Endothelial cell (in vitro differentiated cells): ENCODE data around the gene DHX32. TPM values are rescaled to one million over a fixed set of nuclear protein-coding genes. Genes with fewer than 3 reads are reported as not detected.
A peak's percentile ranks its signal among the peaks of the same experiment; 100 is the strongest.

Source experiments
- DNase-seq: peaks from one replicate; pipeline ENCODE4 v3.0.0; 2021; ENCODE audit warnings: low spot score
- H3K27ac Mint-ChIP-seq: one replicate; pipeline ENCODE4 v1.8.0; 2021; ENCODE audit warnings: mixed read lengths, inconsistent platforms; ENCODE audit not compliant: unreplicated experiment
- H3K27me3 Mint-ChIP-seq: one replicate; pipeline ENCODE4 v1.8.0; 2021; ENCODE audit warnings: mild to moderate bottlenecking, moderate library complexity, mixed read lengths, inconsistent platforms; ENCODE audit not compliant: unreplicated experiment
- H3K36me3 Mint-ChIP-seq: one replicate; pipeline ENCODE4 v1.8.0; 2021; ENCODE audit warnings: mild to moderate bottlenecking, low read depth, mixed read lengths, inconsistent platforms; ENCODE audit not compliant: unreplicated experiment
- H3K4me1 Mint-ChIP-seq: one replicate; pipeline ENCODE4 v1.8.0; 2021; ENCODE audit warnings: mild to moderate bottlenecking, mixed read lengths, inconsistent platforms; ENCODE audit not compliant: unreplicated experiment
- H3K4me3 Mint-ChIP-seq: one replicate; pipeline ENCODE4 v1.8.0; 2021; ENCODE audit warnings: mild to moderate bottlenecking, mixed read lengths, inconsistent platforms; ENCODE audit not compliant: unreplicated experiment
- H3K9me3 Mint-ChIP-seq: one replicate; pipeline ENCODE4 v1.8.0; 2021; ENCODE audit warnings: mixed read lengths, inconsistent platforms; ENCODE audit not compliant: unreplicated experiment
- CTCF ChIP-seq: fragments of 200-600 bp; sonication (generic); IDR thresholded peaks from one replicate; pipeline ENCODE4 v1.5.0; 2021; ENCODE audit warnings: antibody characterized with exemption; ENCODE audit not compliant: unreplicated experiment
- total RNA-seq: library from RNA; stranded (reverse); fragmentation: NEBNext Ultra II Directional; extraction: Animal tissue kit (Norgen Biotek cat#: 25700); gene quantifications from one replicate; pipeline ENCODE4 v1.2.1, GENCODE V29; 2021; ENCODE audit not compliant: unreplicated experiment

The DHX32 gene
- total RNA-seq, 1 donor from 2014 or later, result 54.0 TPM

- Mint-ChIP-seq H3K27ac (no peak overlapping the region), H3K4me3 (no peak overlapping the region), H3K9me3 (no peaks in the 10 kb centered on the region), H3K27me3 (no peaks in the 10 kb centered on the region), H3K4me1 (peaks cover 3% of the 10 kb centered on the region), H3K36me3 (peaks cover 28% of the 10 kb centered on the region)
- no peak for DNase-seq
- no peak for TF ChIP-seq CTCF
These were observed 373 bp downstream of the DHX32 start for GRCh38 chr10:125880719-125881118.

GRCh38 chr10:125878957-125879835 is 1.9 kb downstream of the DHX32 start:
- H3K4me1 Mint-ChIP-seq, result peaks cover 3% of the 10 kb centered on the region
- peaks cover 40% of the 10 kb centered on the region for H3K36me3 Mint-ChIP-seq
- no peak overlapping the region for H3K27ac Mint-ChIP-seq
- H3K9me3 Mint-ChIP-seq, result no peaks in the 10 kb centered on the region
- no peaks in the 10 kb centered on the region for H3K27me3 Mint-ChIP-seq
- H3K4me3 Mint-ChIP-seq, result peak overlapping the region; percentile 51
- TF ChIP-seq CTCF, result no peak
- no peak for DNase-seq

DNA sequence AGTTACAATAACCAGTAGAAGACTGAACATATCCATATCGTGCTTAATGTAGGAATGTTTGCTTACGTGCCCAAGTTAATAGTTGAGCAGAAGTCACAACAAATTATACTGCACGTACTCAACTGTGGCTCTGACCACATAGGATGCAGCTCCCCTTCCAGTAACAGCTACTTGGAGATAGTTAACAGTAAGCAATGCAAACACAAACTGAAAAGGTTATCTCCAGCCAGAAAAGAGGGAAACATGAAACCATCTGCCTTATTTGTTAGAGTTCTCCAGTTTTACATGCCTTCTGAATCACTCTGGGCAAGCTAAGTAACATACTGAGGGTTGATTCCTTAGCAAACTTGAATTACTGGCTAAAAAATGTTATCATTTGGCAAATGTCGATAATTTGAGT is 9.8 kb downstream of the DHX32 start:
- H3K4me1 Mint-ChIP-seq, result no peaks in the 10 kb centered on the region
- H3K36me3 Mint-ChIP-seq, result peaks cover 22% of the 10 kb centered on the region
- H3K4me3 Mint-ChIP-seq, result no peak overlapping the region
- DNase-seq, result no peak
- no peak for TF ChIP-seq CTCF
- H3K27ac Mint-ChIP-seq, result no peak overlapping the region
- no peaks in the 10 kb centered on the region for H3K9me3 Mint-ChIP-seq
- peaks cover 2% of the 10 kb centered on the region for H3K27me3 Mint-ChIP-seq

GRCh38 chr10:125868372-125868975 is 12.6 kb downstream of the DHX32 start:
- Mint-ChIP-seq H3K9me3 (no peaks in the 10 kb centered on the region), H3K27me3 (peaks cover 2% of the 10 kb centered on the region), H3K4me3 (no peak overlapping the region), H3K4me1 (no peaks in the 10 kb centered on the region), H3K27ac (no peak overlapping the region), H3K36me3 (peaks cover 13% of the 10 kb centered on the region)
- TF ChIP-seq CTCF, result peak; percentile 86
- peak; percentile 36 for DNase-seq
